OCI-LY1 (cell line): Measurements from ENCODE around the gene JPT2.

Experiments used
- H2AFZ ChIP-seq: fragments of 200-600 bp; sonication (generic), shearing (Covaris generic); 2 replicates; pipeline ENCODE4 v1.6.0; 2014; ENCODE audit warnings: antibody characterized with exemption, mild to moderate bottlenecking, low read length
- H3F3A ChIP-seq: fragments of 200-600 bp; sonication (generic), shearing (Covaris generic); 2 replicates; pipeline ENCODE4 v1.6.0; 2014; ENCODE audit warnings: mild to moderate bottlenecking, antibody characterized with exemption, low read length, moderate library complexity; ENCODE audit not compliant: insufficient read depth
- H3K27ac ChIP-seq: fragments of 200-600 bp; sonication (generic); 2 replicates; pipeline ENCODE4 v1.5.1; 2014; ENCODE audit warnings: low read length, mixed run types, mild to moderate bottlenecking, low read depth; ENCODE audit not compliant: poor library complexity, severe bottlenecking
- H3K27me3 ChIP-seq: fragments of 200-600 bp; sonication (generic); 2 replicates; pipeline ENCODE4 v1.6.0; 2014; ENCODE audit warnings: antibody characterized with exemption, mild to moderate bottlenecking, low read length, moderate library complexity; ENCODE audit not compliant: insufficient read depth
- H3K36me3 ChIP-seq: fragments of 200-600 bp; sonication (generic); 2 replicates; pipeline ENCODE4 v1.6.1; 2014; ENCODE audit warnings: mild to moderate bottlenecking, antibody characterized with exemption, low read length, moderate library complexity, mixed read lengths; ENCODE audit not compliant: insufficient read depth
- H3K4me1 ChIP-seq: fragments of 200-600 bp; sonication (generic); 2 replicates; pipeline ENCODE4 v1.5.1; 2014; ENCODE audit warnings: mild to moderate bottlenecking, low read length, moderate library complexity; ENCODE audit not compliant: insufficient read depth, severe bottlenecking
- H3K4me2 ChIP-seq: fragments of 200-600 bp; sonication (generic), shearing (Covaris generic); 2 replicates; pipeline ENCODE4 v1.6.1; 2014; ENCODE audit warnings: low read length
- H3K4me3 ChIP-seq: fragments of 200-600 bp; sonication (generic); 2 replicates; pipeline ENCODE4 v1.5.1; 2014; ENCODE audit warnings: low read length, low read depth, mild to moderate bottlenecking, mixed read lengths; ENCODE audit not compliant: poor library complexity, severe bottlenecking
- H3K79me2 ChIP-seq: fragments of 200-600 bp; shearing (Covaris generic); 2 replicates; pipeline ENCODE4 v1.6.1; 2016; ENCODE audit warnings: mixed run types, low read length, mixed read lengths; ENCODE audit not compliant: insufficient read depth
- H3K9ac ChIP-seq: fragments of 200-600 bp; sonication (generic), shearing (Covaris generic); 2 replicates; pipeline ENCODE4 v1.6.1; 2014; ENCODE audit warnings: mild to moderate bottlenecking, low read length, mixed read lengths
- H3K9me2 ChIP-seq: fragments of 200-600 bp; sonication (generic), shearing (Covaris generic); 2 replicates; pipeline ENCODE4 v1.6.1; 2014; ENCODE audit warnings: low read depth, mild to moderate bottlenecking, low read length, mixed read lengths
- H3K9me3 ChIP-seq: fragments of 200-600 bp; shearing (Covaris generic); 2 replicates; pipeline ENCODE4 v1.6.1; 2014; ENCODE audit warnings: low read length, mixed read lengths
- H4K20me1 ChIP-seq: fragments of 200-600 bp; sonication (generic), shearing (Covaris generic); 2 replicates; pipeline ENCODE4 v1.6.0; 2016; ENCODE audit warnings: mild to moderate bottlenecking, low read length; ENCODE audit not compliant: insufficient read depth
- CTCF ChIP-seq: fragments of 200-600 bp; sonication (generic), shearing (Covaris generic); IDR thresholded peaks from 2 replicates; pipeline ENCODE4 v1.5.1; 2017; ENCODE audit warnings: mild to moderate bottlenecking, antibody characterized with exemption, low read length, moderate library complexity, mixed read lengths
- EZH2 ChIP-seq: fragments of 200-600 bp; sonication (generic), shearing (Covaris generic); IDR thresholded peaks from 2 replicates; pipeline ENCODE4 v1.8.0; 2017; ENCODE audit warnings: borderline replicate concordance, mixed run types, mild to moderate bottlenecking, antibody characterized with exemption, low read length, moderate library complexity, mixed read lengths

Gene JPT2

GRCh38 chr16:1696863-1697262 lies 18.8 kb downstream of the JPT2 start:
- no peak overlapping the region for H3K27ac ChIP-seq
- H3K9me2 ChIP-seq: no peaks in the 10 kb centered on the region
- TF ChIP-seq CTCF (no peak), EZH2 (no peak)
- H3K27me3 ChIP-seq: no peaks in the 10 kb centered on the region
- no peak overlapping the region for H2AFZ ChIP-seq
- H3K4me2 ChIP-seq: no peak overlapping the region
- no peaks in the 10 kb centered on the region; the same call in 1 of the 2 replicates for H3F3A ChIP-seq
- no peak overlapping the region for H3K9ac ChIP-seq
- H3K4me3 ChIP-seq: no peak overlapping the region
- H3K36me3 ChIP-seq: peaks cover 98% of the 10 kb centered on the region
- no peaks in the 10 kb centered on the region for H3K79me2 ChIP-seq
- no peaks in the 10 kb centered on the region for H3K9me3 ChIP-seq
- H4K20me1 ChIP-seq: no peaks in the 10 kb centered on the region
- no peaks in the 10 kb centered on the region for H3K4me1 ChIP-seq

- H3K27me3 ChIP-seq: no peaks in the 10 kb centered on the region
- no peaks in the 10 kb centered on the region for H3K79me2 ChIP-seq
- no peaks in the 10 kb centered on the region for H3K4me1 ChIP-seq
- H4K20me1 ChIP-seq: no peaks in the 10 kb centered on the region
- H3F3A ChIP-seq: no peaks in the 10 kb centered on the region; the same call in 1 of the 2 replicates
- TF ChIP-seq CTCF: no peak
- no peak overlapping the region for H3K4me2 ChIP-seq
- no peaks in the 10 kb centered on the region for H3K9me3 ChIP-seq
- H2AFZ ChIP-seq: no peak overlapping the region
- no peaks in the 10 kb centered on the region for H3K9me2 ChIP-seq
- no peak overlapping the region for H3K27ac ChIP-seq
- peaks cover 90% of the 10 kb centered on the region for H3K36me3 ChIP-seq
- H3K9ac ChIP-seq: no peak overlapping the region
- no peak overlapping the region for H3K4me3 ChIP-seq
These were observed 20.6 kb downstream of the JPT2 start for GRCh38 chr16:1698680-1699079.

GRCh38 chr16:1700246-1700645 lies 22.2 kb downstream of the JPT2 start:
- no peaks in the 10 kb centered on the region; the same call in 1 of the 2 replicates for H3F3A ChIP-seq
- H3K4me1 ChIP-seq: peaks cover 10% of the 10 kb centered on the region
- no peaks in the 10 kb centered on the region for H4K20me1 ChIP-seq
- no peaks in the 10 kb centered on the region for H3K27me3 ChIP-seq
- no peak overlapping the region for H3K9ac ChIP-seq
- H3K4me3 ChIP-seq: no peak overlapping the region
- no peaks in the 10 kb centered on the region for H3K9me3 ChIP-seq
- H3K9me2 ChIP-seq: no peaks in the 10 kb centered on the region
- peaks cover 75% of the 10 kb centered on the region for H3K36me3 ChIP-seq
- no peaks in the 10 kb centered on the region for H3K79me2 ChIP-seq
- no peak overlapping the region for H3K27ac ChIP-seq
- no peak overlapping the region for H3K4me2 ChIP-seq
- TF ChIP-seq EZH2 (no peak), CTCF (no peak)
- no peak overlapping the region for H2AFZ ChIP-seq
